Stimulated activated CD4-positive, alpha-beta T cell treated with anti-CD3 and anti-CD28 coated beads, Interleukin-1b, Interleukin-23, amount 100 ng/mL, for 24 hours (primary cell): Measurements from ENCODE around the gene ACBD7.

ENCODE experiments used
- DNase-seq, 4 experiments: peaks; one replicate each; pipeline ENCODE4 v3.0.0-alpha.2; 2020; ENCODE audit warnings: low read depth in 4 of 4, low spot score in 1 of 4

ACBD7 gene

DNA sequence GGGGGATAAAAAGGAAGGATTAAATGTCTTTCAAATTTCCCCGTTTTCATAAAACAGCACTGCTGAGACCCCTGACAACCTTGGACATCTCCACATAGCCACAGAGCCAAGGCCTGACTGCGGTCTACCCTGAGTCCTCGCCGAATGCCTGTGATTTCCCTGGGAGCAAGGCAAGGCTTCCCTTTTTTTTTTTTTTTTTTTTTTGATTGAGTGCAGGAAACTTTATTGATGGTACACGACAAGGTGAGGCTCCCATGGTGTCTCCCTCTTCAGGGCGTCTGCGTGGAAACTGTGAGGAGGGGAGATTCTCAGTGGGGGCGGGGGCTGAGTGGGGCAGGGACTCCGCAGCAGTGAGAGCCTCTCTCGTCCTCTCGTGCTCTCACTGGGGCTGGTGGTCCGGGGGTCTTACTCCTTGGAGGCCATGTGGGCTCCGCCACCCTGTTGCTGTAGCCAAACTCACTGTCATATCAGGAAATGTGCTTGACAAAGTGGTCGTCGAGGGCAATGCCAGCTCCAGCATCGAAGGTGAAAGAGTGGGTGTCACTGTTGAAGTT, 4.4 kb upstream of the ACBD7 start:
- DNase-seq: no peak

DNA sequence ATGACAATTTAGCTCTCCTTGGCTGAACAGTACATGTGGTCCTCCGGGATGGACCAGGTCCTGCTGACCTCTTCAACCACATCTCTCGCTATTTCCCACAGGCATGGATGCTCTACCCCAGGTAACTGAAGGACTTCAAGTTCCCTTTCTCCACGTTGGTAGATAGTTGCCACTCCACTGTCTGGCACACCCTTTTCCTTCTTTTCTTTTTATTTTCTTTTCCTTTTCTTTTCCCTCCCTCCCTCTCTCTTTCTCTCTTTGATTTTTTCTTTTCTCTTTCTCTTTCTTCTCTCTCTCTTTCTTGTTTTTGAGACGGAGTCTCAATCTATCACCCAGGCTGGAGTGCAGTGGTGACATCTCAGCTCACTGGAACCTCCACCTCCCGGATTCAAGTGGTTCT, 2.8 kb upstream of the ACBD7 start:
- DNase-seq: no peak

DNA sequence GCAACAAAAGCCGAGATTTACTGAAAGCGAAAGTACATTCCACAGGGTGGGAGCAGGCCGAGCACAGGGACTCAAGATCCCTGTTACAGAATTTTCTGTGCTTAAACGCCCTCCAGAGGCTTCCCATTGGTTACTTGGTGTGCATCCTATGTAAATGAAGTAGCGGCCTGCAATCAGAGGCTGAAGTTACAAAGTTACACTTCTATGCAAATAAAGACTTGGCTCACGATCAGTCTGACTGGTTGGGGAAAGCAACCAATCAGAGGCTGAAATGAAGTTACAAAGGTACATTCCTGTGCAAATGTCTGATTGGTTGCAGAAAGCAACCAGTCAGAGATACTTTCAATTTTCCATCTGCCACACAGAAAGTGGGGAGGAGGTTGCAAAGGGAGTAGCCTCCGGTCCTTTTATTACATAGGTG, 4.1 kb downstream of the ACBD7 start:
- DNase-seq: no peak

DNA sequence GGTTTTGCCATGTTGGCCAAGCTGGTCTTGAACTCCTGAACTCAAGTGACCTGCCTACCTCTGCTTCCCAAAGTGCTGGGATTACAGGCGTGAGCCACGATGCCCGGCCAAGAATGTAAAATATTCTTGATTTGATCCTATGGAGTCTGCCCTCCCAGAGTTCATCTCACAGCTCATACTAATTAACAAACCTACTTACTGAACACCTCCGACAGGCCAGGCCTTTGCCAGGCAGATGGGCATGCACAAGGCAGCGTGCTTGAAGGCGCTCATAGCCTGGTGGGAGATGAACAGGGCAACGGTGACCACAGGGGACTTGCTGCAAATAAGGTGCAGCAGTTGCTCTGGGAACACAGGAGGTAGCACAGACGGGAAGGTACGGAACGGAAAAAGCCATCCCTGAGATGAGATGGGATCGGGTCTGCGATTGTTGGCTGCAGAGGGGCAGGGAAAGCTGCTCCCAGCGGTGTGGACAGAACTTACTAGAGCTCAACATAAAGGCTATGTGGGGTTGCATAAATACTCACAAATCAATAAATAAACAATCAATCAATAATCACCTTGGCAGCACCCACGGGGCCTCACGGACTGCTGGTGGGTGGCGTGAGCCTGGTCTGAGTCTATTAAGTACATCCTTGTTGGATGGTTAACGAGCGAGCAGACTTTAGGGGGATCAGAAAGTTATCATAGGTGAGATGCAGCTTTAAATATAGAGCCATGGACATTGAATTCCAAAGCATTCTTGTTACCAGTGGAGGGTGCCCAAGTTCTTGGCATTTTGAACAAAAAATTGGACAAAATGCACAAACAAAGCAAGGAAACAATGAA, 4.7 kb downstream of the ACBD7 start:
- no peak for DNase-seq

DNA sequence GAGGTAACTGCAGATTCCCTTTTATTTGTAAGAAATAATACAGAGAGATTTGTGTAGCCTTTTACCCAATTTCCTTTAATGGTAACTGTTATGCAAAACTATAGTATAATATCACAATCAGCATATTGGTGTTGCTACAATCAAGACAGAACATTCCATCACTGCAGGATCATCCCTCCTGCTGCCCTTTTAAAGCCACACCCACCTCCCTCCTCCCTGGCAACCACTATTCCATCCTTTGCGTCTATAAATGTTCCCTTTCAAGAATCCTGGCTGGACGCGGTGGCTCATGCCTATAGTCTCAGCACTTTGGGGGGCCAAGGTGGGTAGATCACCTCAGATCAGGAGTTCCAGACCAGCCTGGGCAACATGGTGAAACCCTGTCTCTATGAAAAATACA, 13.2 kb downstream of the ACBD7 start:
- DNase-seq: no peak

DNA sequence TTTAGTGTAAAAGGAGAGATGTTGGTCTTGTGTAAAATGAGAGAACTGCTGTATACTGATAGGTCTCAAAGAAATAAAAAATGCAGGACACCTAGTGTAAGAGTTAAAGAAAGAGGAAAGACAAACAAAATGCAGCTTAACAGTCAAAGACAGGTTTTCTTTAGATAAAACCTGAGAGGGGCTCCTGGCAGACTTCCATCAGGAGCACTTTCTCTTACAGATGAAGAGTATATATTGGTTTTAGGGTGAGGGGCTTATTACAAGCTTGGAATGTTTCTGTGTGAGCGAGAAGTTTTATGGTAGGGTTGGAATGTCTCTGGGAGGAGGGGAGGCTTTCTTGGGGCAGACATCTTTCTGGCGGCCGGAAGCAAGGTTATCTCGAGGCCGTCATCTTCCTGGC, 16.2 kb downstream of the ACBD7 start:
- DNase-seq: no peak

DNA sequence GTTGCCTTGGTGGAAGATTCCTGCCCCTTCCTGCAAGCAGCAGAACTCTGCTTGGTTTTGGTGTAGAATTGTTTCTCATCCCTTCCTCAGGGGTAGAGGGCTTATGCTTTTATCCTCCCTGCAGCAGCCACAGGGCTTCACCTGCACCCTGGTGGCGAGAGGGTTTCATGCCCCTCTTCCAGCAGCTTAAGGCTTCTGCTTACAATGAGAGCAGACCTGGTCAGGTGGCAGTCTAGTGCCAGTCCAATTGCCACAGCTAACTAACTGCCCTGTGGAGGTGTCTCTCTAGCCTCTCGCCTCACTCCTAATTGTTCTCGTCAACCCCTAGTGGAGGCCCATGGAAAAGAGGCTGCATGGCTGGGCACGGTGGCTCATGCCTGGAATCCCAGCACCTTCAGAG, 19.3 kb downstream of the ACBD7 start:
- DNase-seq: no peak

DNA sequence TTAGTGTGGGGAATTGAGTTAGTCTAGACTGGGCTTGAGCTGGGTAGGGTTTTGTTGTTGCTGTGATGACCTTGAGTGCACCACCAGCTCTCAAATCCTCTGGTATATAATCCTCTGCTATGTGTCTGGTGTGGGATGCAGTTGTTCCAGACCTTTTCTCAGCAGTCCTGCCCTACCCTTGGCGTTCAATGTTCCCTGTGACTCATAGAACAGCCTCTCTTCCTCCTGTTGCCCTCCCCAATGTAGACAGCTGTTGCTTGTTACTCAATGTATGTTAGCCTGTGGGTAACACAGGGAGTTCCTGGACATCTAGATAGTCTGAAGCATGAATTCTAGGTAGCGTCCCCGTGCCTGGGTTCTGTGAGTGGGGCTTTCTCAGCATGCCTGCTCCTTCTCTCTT, 19.8 kb downstream of the ACBD7 start:
- DNase-seq: no peak

DNA sequence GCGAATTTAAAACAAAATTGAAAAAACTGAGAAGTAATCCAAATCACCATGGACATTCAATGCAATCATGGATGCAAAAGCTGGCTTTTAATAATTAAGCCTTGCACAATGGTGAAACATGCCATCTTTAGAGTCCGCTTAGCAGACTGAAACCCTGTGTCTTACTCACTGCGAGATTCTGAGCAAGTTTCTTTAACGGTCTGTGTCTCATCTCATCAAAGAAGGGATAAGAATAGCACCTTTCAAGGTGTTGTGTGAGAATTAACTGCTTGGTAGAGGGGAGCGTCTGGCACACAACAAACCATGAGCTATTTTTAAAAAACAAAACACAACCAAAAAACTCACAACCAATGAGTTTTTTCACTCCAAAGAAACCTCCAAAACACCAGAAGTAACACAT, 21.4 kb downstream of the ACBD7 start:
- DNase-seq: no peak

DNA sequence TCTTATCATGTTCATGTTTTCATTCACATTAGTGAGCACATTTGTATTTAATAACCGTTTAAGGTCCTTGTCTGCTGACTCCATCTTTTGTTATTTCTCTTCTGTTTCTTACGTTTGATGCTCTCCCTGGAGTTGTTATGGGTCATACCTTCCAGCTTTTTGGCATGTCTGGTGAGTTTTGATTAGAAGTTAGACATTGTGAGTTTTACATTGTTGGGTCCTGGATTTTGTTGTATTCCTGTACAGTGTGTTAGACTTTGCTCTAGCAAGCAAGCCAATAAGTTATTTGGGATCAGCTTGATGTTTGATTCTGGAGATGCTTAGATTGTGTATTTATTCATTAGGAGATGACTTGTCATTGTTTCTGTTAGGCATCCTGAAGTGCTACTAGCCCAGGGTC, 27.9 kb downstream of the ACBD7 start:
- DNase-seq: no peak

DNA sequence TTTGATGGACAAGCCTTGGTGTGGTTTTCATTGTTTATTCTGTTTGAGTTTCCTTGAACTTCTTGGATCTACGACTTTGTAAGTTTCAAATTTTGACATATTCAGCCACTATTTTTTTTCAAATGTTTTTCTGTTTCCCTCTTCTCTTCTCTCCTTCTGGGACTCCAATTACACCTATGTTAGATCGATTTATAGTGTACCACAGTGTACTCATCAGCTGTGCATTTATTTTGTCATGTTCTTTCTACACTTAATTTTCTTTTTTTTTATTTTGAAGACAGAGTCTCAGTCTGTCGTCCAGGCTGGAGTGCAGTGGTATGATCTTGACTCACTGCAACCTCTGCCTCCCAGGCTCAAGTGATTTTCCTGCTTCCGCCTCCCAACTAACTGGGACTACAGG, 28.7 kb downstream of the ACBD7 start:
- no peak for DNase-seq

DNA sequence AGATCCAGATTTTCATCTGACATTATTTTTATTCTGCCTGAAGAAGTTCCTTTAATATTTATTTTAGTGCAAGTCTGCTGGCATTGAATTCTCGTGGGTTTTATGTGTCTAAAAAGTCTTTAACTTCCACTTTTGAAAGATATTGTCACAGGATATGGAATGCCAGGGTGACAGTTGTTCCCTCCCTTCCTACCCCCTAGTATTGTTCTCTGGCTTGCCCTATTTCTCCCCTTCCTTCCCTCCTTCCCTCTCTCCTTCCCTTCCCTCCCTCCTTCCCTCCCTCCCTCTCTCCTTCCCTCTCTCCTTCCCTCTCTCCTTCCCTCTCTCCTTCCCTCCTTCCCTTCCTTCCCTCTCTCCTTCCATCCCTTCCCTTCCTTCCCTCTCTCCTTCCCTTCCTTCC, 29.9 kb downstream of the ACBD7 start:
- no peak for DNase-seq

DNA sequence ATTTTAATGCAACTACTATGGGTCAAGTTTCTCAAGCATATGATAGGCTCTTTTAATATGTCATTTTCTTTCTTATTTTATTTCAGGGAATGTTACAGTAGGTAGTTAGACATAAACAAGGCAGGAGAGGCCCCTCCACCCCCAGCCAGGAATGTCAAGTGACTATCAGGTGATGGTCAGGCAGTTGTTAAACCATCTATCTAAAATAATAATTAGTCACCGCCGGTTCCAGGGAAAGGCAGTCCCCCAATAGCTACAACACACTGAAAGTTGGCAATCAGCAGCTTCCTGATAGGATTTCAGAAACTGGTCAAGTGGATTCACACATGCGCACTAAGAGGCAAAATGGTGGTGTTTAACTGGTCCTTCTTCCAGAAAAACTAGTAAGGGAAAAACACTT, 35.5 kb downstream of the ACBD7 start:
- DNase-seq: no peak

DNA sequence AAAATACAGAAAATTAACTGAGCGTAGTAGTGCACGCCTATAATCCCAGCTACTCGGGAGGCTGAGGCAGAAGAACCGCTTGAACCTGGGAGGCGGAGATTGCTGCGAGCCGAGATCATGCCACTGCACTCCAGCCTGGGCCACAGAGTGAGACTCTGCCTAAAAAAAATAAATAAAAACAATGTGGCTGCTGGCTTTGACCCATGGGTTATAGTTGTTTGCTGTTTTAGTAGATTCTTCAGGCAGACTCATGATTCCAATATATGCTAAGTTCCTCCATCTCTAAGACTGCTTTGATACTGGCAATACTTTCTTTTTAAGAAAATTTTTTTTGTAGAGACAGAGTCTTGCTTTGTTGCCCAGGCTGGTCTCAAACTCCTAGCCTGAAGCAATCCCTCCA, 36.5 kb downstream of the ACBD7 start:
- DNase-seq: no peak

DNA sequence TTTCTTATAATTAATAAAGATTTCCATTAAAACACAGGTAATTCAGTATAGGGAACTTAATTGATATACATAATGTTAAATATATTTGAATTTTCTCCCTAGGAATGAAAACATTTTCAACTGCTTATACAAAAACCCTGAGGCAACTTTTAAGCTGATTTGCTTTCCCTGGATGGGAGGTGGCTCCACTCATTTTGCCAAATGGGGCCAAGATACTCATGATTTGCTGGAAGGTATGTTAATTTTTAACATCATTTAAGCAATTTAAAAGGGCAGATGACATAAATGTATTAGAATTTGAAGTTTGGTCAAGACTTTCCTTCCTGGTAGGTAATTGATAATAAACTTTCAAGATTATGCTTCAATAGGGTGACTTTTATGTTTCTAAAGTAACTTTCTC, 39.0 kb downstream of the ACBD7 start:
- DNase-seq: no peak

DNA sequence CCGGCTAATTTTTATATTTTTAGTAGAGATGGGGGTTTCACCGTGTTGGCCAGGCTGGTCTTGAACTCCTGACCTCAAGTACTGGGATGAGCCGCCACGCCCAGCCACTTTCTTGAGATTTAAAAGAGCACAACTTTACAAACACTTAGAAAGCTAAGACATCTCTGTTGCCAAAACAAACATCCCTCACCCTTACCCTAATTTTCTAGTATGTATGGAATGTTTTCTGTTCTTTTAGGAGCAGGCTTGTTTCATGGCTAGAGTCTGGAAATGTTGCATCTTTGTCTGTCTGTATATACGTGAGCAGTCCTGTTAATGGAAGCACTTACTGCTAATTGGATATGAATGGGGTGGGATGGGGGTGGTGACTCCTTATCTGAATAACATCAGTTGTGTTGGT, 42.0 kb downstream of the ACBD7 start:
- DNase-seq: no peak

DNA sequence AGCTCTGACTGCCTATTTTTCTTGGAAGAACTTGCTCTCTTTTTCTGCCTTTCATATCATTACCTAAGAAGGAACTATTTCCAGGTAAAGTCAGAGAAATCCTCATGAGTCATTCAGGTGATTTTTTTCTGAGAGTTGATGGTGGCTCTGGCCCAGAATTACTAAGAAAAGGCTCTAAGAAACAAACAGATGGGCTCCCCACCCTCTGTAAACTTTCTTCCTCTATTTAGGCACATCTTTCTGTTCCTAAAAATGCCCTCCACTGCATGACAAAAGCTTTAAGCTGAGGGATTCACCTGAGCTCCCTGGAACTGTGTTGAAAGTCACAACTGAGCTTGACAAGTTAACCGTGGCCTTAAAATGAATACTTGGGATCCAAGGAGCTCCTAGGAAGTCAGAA, 43.2 kb downstream of the ACBD7 start:
- DNase-seq: no peak

DNA sequence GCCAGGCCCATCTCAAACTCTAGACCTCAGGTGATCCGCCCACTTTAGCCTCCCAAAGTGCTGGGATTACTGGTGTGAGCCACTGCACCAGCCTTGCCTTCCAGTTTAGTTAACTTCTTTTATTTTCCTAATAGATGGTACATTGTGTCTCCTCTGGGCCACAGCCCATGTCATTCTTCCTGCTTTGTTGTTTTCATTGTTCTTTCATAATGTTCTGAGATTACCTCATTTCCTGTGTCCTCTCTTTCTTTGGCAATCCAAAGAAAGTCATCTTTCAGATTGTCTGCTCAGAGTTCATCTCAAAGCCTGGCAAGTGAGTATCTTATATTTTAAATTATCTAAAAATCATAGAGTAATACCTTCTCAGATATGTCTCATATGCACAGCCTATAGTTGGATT, 44.9 kb downstream of the ACBD7 start, which contains the start of gene OLAH:
OLAH (plus strand) TSS at position 270 of the 400 bp plus-strand sequence. CDS start 3,346 bp downstream, outside the sequence.
- DNase-seq: no peak

DNA sequence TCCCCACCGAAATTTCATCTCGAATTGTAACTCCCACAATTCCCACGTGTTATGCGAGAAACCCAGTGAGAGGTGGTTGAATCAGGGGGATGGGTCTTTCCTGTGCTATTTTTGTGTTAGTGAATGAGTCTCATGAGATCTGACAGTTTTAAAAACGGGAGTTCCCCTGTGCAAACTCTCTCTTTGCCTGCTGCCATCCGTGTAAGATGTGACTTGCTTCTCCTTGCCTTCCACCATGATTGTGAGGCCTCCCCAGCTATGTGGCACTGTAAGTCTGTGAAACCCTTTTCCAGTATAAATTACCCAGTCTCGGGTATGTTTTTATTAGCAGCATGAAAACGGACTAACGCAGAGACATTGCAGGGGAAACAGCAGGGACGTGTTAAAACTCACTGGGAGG, 50.2 kb downstream of the ACBD7 start:
- no peak for DNase-seq

DNA sequence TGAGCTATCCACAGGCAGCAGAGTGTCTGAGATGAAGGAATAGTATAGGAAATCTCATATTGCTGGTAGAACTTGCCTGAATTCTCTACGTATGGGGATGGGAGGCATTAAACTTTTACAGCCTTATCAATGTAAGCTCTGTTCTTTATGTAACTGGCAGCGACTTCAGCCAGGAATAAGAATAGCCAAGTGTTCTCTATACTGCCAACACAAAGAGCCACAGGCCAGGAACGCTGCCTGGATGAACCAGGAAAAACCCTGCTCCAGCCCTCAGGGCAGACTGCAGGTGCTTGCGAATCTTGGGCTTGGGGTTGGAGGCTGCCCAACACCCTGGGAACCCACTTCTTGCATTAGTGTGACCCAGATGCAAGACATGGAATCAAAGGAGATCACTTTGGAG, 50.9 kb downstream of the ACBD7 start:
- no peak for DNase-seq

DNA sequence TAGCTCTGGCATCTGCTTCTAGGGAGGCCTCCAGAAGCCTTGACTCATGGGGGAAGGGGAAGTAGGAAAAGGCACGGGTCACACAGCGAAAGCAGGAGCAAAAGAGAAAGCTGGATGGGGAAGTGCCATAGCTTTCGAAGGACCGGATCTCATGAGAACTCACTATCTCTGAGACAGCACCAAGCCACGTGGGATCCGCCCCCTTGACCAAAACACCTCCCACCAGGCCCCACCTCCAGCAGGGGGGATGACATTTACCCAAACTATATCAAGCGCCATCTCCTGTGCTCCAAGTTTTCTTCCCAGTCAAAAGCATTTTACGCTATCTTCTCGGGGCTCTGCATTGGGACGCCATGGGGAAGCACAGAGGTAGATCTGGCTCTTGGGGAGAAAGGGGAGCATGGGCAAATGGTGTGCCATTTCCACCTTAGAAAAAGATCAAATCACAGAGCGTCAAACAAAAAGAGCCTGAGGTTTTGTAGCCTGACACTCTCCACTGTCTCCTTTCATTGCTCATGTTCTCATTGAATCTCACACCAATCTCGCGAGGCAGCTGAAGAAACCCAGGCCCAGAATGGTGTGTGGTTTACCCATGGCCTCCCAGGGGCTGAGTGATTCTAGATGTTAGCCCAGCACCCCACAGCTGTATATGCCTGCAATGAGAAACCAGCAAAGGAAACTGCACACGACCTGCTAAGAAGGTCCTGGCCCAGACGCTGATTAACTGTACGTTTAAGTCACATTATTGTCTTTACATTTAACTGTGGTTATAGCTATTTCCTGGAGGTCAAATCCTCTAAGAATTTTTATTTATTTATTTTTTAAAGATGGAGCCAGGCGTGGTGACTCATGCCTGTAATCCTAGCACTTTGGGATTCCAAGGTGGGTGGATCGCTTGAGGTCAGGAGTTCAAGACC, 52.9 kb downstream of the ACBD7 start:
- DNase-seq: no peak

DNA sequence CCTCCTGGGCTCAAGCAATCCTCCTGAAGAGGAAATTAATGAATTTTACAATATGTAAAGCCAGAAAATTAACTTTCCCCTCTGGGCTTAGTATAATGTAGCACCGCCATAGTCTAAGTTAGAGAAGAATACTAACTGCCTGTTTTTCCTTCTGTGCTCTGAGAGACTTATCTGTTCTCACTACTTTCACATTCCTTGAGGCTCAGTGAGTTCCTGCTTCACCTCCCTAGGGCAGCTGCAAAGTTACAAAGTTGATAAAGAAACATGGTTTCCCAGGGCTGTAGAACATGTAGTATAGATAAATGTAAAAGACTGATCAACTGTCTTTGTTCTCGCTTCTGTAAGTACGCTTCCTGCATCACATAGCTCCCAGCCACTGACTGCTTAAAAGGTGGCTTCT, 60.8 kb downstream of the ACBD7 start:
- no peak for DNase-seq
